Subcutaneous abdominal adipose tissue (tissue), 5 donors: ENCODE measurements around the gene CATSPERB.

Experiments used
- H3K27ac ChIP-seq: one replicate; pipeline ENCODE4 v1.7.0; 2013; ENCODE audit warnings: low read depth, mild to moderate bottlenecking, inconsistent platforms, low read length, moderate library complexity
- H3K27me3 ChIP-seq, 5 donors: one replicate each; pipeline ENCODE4 v1.7.0; 2013; ENCODE audit warnings: low read length in 5 of 5, inconsistent platforms in 1 of 5; ENCODE audit not compliant: control insufficient read depth in 5 of 5, insufficient read depth in 4 of 5
- H3K36me3 ChIP-seq, 5 donors: one replicate each; pipeline ENCODE4 v1.7.0; 2013; ENCODE audit warnings: low read length in 5 of 5; ENCODE audit not compliant: control insufficient read depth in 5 of 5, insufficient read depth in 5 of 5
- H3K4me1 ChIP-seq, 5 donors: one replicate each; pipeline ENCODE4 v1.7.0; 2013; ENCODE audit warnings: low read length in 5 of 5, mild to moderate bottlenecking in 3 of 5, moderate library complexity in 1 of 5; ENCODE audit not compliant: control insufficient read depth in 5 of 5, insufficient read depth in 5 of 5
- H3K4me3 ChIP-seq, 5 donors: one replicate each; pipeline ENCODE4 v1.7.0; 2013; ENCODE audit warnings: low read length in 5 of 5, low read depth in 1 of 5
- H3K9ac ChIP-seq, 5 donors: one replicate each; pipeline ENCODE4 v1.7.0; 2013; ENCODE audit warnings: low read length in 5 of 5, mild to moderate bottlenecking in 4 of 5, moderate library complexity in 3 of 5
- H3K9me3 ChIP-seq, 5 donors: one replicate each; pipeline ENCODE4 v1.7.0; 2013; ENCODE audit warnings: low read length in 5 of 5; ENCODE audit not compliant: control insufficient read depth in 5 of 5
- donor health status: healthy.
- donor health status: healthy.
- donor health status: healthy.
- donor health status: healthy.
- donor health status: healthy.

CATSPERB gene

GRCh38 chr14:91737619-91738018 is 5.7 kb upstream of the CATSPERB start:
- Histone ChIP-seq H3K4me3 (no peak overlapping the region), H3K27ac (no peak overlapping the region), H3K9me3 (no peaks in the 10 kb centered on the region), H3K27me3 (no peaks in the 10 kb centered on the region), H3K9ac (no peak overlapping the region), H3K4me1 (no peaks in the 10 kb centered on the region), H3K36me3 (no peaks in the 10 kb centered on the region)

DNA sequence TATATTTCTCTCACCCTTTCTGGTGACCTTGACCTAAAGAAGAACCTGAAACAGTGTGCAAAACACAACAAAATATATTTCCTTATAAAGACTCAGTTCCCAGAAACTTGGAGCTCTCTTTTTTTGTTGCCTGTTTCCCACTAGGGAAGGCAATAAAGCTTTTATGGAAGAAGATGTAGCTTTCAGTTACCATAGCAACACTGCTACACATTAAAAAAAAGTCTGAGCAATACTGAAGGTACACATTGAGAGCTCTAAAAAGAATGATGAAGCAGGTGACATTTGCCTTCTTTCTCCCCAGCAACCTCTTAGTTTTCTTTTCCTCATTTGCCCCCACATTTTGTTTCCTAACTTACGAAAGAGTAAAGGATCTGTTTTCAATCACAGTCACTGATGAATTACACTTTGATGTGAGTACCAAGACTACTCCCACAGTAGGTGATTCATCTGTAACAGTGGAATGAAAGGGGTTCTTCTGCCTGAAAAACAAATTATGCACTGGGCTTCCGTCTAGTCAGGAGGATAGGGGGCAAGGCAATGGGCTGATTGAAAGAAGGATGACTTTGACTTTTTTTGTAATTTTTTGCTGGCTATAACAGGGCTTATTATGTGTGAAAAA is 1.1 kb upstream of the CATSPERB start:
- Histone ChIP-seq H3K9me3 (no peaks in the 10 kb centered on the region), H3K4me1 (no peaks in the 10 kb centered on the region), H3K9ac (no peak overlapping the region), H3K27ac (no peak overlapping the region), H3K36me3 (no peaks in the 10 kb centered on the region), H3K4me3 (no peak overlapping the region), H3K27me3 (no peaks in the 10 kb centered on the region)

DNA sequence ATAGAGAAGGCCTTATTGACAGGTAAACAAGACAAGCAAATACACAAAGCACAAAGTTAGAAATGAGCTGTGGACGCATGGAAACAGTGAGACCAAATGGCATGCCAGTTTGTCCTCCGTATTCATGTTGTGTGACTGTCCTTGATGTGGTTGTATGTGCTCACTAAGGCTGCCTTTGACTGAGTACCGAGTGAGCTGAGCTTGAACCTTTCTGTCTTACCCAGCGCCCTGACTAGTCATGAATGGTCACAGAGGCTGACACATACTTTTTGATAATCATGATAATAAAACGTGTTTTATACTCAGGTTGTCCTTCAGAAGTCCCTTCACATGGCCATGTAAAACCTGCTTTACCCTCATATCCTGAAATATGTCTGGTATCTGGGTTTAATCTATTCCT is 553 bp upstream of the CATSPERB start:
- H3K36me3 ChIP-seq: no peaks in the 10 kb centered on the region
- H3K4me3 ChIP-seq: no peak overlapping the region
- H3K9ac ChIP-seq: no peak overlapping the region
- no peaks in the 10 kb centered on the region for H3K9me3 ChIP-seq
- H3K27me3 ChIP-seq: no peaks in the 10 kb centered on the region
- H3K27ac ChIP-seq: no peak overlapping the region
- H3K4me1 ChIP-seq: no peaks in the 10 kb centered on the region

DNA sequence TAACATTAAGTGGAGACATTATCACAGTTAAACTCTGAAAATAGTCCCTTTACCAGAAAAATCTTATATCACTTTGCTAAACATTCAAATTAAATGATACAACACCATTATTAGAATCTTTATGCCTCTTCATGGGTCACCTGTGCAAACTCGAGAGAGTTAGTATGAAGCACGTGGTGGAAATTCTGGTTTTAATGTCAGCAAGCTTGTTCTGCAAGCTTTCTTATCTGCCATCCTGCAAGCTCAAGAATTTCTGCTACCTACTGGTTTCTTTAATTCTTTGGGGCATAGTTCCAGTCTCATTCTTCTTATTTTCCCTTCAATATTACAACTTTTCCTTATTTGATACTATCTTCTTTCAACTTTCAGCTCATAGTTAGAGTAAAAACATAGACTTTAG is 868 bp downstream of the CATSPERB start:
- H3K9ac ChIP-seq: no peak overlapping the region
- H3K4me3 ChIP-seq: no peak overlapping the region
- H3K36me3 ChIP-seq: no peaks in the 10 kb centered on the region
- no peaks in the 10 kb centered on the region for H3K9me3 ChIP-seq
- no peaks in the 10 kb centered on the region for H3K27me3 ChIP-seq
- no peaks in the 10 kb centered on the region for H3K4me1 ChIP-seq
- H3K27ac ChIP-seq: no peak overlapping the region

DNA sequence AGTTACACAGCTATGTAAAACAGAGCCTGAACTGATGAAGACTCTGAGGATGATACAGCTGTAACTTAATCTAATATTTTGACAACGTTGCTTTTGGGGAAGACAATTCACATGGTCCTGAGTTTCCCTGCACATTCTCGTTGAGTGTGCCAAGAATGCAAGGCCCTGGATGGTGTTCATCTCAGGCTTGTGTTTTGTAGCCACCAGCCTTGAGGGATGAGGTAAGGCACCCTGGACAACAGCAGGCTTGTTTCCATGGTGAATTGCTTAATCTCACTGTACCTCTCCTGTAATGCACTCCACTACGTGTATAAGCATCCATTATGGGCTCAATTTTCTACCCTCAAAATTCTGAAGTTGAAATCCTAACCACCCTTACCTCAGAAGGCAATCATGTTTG is 2.1 kb downstream of the CATSPERB start:
- no peak overlapping the region for H3K9ac ChIP-seq
- H3K4me3 ChIP-seq: no peak overlapping the region
- H3K27ac ChIP-seq: no peak overlapping the region
- H3K27me3 ChIP-seq: no peaks in the 10 kb centered on the region
- no peaks in the 10 kb centered on the region for H3K4me1 ChIP-seq
- H3K36me3 ChIP-seq: no peaks in the 10 kb centered on the region
- H3K9me3 ChIP-seq: no peaks in the 10 kb centered on the region

GRCh38 chr14:91728616-91729183 is 3.2 kb downstream of the CATSPERB start:
- no peak overlapping the region for H3K9ac ChIP-seq
- H3K4me3 ChIP-seq: no peak overlapping the region
- no peaks in the 10 kb centered on the region for H3K4me1 ChIP-seq
- no peaks in the 10 kb centered on the region for H3K36me3 ChIP-seq
- H3K9me3 ChIP-seq: no peaks in the 10 kb centered on the region
- no peaks in the 10 kb centered on the region for H3K27me3 ChIP-seq
- no peak overlapping the region for H3K27ac ChIP-seq

- Histone ChIP-seq H3K4me1 (no peaks in the 10 kb centered on the region), H3K4me3 (no peak overlapping the region), H3K27ac (no peak overlapping the region), H3K36me3 (no peaks in the 10 kb centered on the region), H3K9me3 (no peaks in the 10 kb centered on the region), H3K9ac (no peak overlapping the region), H3K27me3 (no peaks in the 10 kb centered on the region)
These were observed 4.8 kb downstream of the CATSPERB start for GRCh38 chr14:91727121-91727520.

DNA sequence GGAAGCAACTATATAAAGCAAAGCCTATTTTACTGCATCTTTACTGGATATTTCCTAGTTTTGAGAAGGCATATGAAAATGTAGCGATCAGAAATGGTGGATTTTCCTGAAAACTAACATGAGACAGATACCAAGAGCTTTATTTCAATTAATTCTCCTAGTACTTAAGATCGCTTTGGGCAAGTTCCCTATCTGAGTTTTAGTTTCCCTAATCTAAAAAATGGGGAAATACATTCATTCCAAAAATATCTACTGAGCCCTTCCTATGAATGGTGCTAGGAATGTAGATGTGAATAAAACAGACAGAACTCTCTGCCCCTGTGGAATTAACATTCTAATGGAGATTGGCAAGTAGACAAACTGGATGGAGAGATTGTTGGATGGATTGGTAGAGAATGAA is 8.4 kb downstream of the CATSPERB start:
- Histone ChIP-seq H3K27ac (no peak overlapping the region), H3K4me3 (no peak overlapping the region), H3K9me3 (no peaks in the 10 kb centered on the region), H3K27me3 (no peaks in the 10 kb centered on the region), H3K4me1 (no peaks in the 10 kb centered on the region), H3K36me3 (no peaks in the 10 kb centered on the region), H3K9ac (no peak overlapping the region)

- H3K27me3 ChIP-seq: no peaks in the 10 kb centered on the region
- no peaks in the 10 kb centered on the region for H3K4me1 ChIP-seq
- H3K9me3 ChIP-seq: no peaks in the 10 kb centered on the region
- H3K27ac ChIP-seq: no peak overlapping the region
- H3K4me3 ChIP-seq: no peak overlapping the region
- H3K36me3 ChIP-seq: no peaks in the 10 kb centered on the region
- no peak overlapping the region for H3K9ac ChIP-seq
These were observed 9.5 kb downstream of the CATSPERB start for GRCh38 chr14:91722386-91722785.

DNA sequence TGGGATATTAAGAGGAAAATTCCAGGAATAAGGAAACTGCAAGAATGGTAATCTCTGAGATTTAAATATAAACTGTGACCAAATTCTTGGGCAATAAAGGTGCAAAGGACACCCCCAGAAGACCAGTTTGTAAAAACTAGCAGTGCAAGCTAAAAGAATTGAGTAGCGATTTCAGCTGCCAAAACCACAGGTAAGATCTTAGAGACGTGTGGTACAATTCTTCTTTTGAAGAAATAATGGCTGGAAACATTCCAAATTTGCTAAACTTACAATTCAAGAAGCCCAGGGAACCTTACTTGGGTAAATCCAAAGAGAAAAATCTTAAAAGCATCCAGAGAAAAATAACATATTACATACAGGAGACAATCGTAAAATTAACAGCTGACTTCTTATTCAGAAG is 12.0 kb downstream of the CATSPERB start:
- Histone ChIP-seq H3K9me3 (no peaks in the 10 kb centered on the region), H3K36me3 (no peaks in the 10 kb centered on the region), H3K27ac (no peak overlapping the region), H3K4me3 (no peak overlapping the region), H3K4me1 (no peaks in the 10 kb centered on the region), H3K9ac (no peak overlapping the region), H3K27me3 (no peaks in the 10 kb centered on the region)
